GM11168 (cell line): Measurements from ENCODE around the gene P4HB.

ENCODE experiments used
- in situ Hi-C: fragments of 300-500 bp; cut with MboI; formaldehyde crosslinking; loops from one replicate; pipeline ENCODE4 v1.12.0; 2022; ENCODE audit warnings: low sequenced_read_pairs; ENCODE audit not compliant: unreplicated experiment

P4HB gene

GRCh38 chr17:81833921-81834830 is 26.2 kb downstream of the P4HB start:
- in situ Hi-C loops, result loop anchor here (25.0 kb wide), 1 partner anchor 97 kb away; no protein-coding TSS in a partner anchor

GRCh38 chr17:81833160-81833920 is 27.0 kb downstream of the P4HB start, which contains the start of gene MCRIP1:
TSS of gene MCRIP1 (minus strand) at chr17:81833291. CDS start at chr17:81824506, 8,785 bp downstream.
- in situ Hi-C loops, result loop anchor here (25.0 kb wide), 1 partner anchor 96 kb away; no protein-coding TSS in a partner anchor

- in situ Hi-C loops, result loop anchor here (25.0 kb wide), 1 partner anchor 95 kb away; no protein-coding TSS in a partner anchor
These were observed 27.7 kb downstream of the P4HB start for GRCh38 chr17:81832608-81833159.

- in situ Hi-C loops, result loop anchor here (25.0 kb wide), 1 partner anchor 95 kb away; no protein-coding TSS in a partner anchor
These were observed 28.3 kb downstream of the P4HB start for GRCh38 chr17:81831957-81832607.

GRCh38 chr17:81831563-81831956 is 28.8 kb downstream of the P4HB start:
- in situ Hi-C loops, result loop anchor here (25.0 kb wide), 1 partner anchor 94 kb away; no protein-coding TSS in a partner anchor

- in situ Hi-C loops, result loop anchor here (25.0 kb wide), 1 partner anchor 93 kb away; no protein-coding TSS in a partner anchor
These were observed 30.5 kb downstream of the P4HB start for GRCh38 chr17:81829858-81830257.

GRCh38 chr17:81828656-81829055 is 31.7 kb downstream of the P4HB start:
- in situ Hi-C loops, result loop anchor here (25.0 kb wide), 1 partner anchor 91 kb away; no protein-coding TSS in a partner anchor

- in situ Hi-C loops, result loop anchor here (25.0 kb wide), 1 partner anchor 89 kb away; no protein-coding TSS in a partner anchor
These were observed 34.4 kb downstream of the P4HB start for GRCh38 chr17:81825841-81826466.

- in situ Hi-C loops, result no loop called here
These were observed 35.7 kb downstream of the P4HB start for GRCh38 chr17:81824595-81824994.

GRCh38 chr17:81823820-81824550 is 36.4 kb downstream of the P4HB start:
- in situ Hi-C loops, result no loop called here

- in situ Hi-C loops, result no loop called here
These were observed 37.1 kb downstream of the P4HB start for GRCh38 chr17:81822996-81823819.

GRCh38 chr17:81822312-81822637 is 38.1 kb downstream of the P4HB start:
- in situ Hi-C loops, result no loop called here

GRCh38 chr17:81821603-81822311 is 38.6 kb downstream of the P4HB start:
- in situ Hi-C loops, result no loop called here

GRCh38 chr17:81821147-81821546 is 39.2 kb downstream of the P4HB start:
- in situ Hi-C loops, result no loop called here

- in situ Hi-C loops, result no loop called here
These were observed 40.6 kb downstream of the P4HB start for GRCh38 chr17:81819708-81820107.

GRCh38 chr17:81817758-81818147 is 42.6 kb downstream of the P4HB start:
- in situ Hi-C loops, result no loop called here

GRCh38 chr17:81815646-81815986 is 44.7 kb downstream of the P4HB start:
- in situ Hi-C loops, result no loop called here
